AG09309 (cell line): ENCODE data around the gene BRD1.

ENCODE experiments used
- DNase-seq: peaks from one replicate; pipeline ENCODE4 v3.0.0-alpha.2; 2010; ENCODE audit warnings: low read depth
- H3K4me3 ChIP-seq: 2 replicates; pipeline ENCODE4 v1.5.1; 2011; ENCODE audit warnings: mild to moderate bottlenecking, low read depth, low read length, moderate library complexity; ENCODE audit not compliant: control insufficient read depth
- CTCF ChIP-seq: IDR thresholded peaks from 2 replicates; pipeline ENCODE4 v1.5.1; 2011; ENCODE audit warnings: mild to moderate bottlenecking, low read depth, low read length, inconsistent platforms; ENCODE audit not compliant: insufficient read depth, control insufficient read depth; ENCODE audit errors: missing control alignments

Gene BRD1

GRCh38 chr22:49773531-49773930 lies 54.1 kb downstream of the BRD1 start:
- no peak for TF ChIP-seq CTCF
- no peak for DNase-seq
- H3K4me3 ChIP-seq: no peak overlapping the region

- DNase-seq: no peak
- H3K4me3 ChIP-seq: no peak overlapping the region
- no peak for TF ChIP-seq CTCF
These were observed 55.0 kb downstream of the BRD1 start for GRCh38 chr22:49772692-49773091.

- no peak for TF ChIP-seq CTCF
- DNase-seq: no peak
- no peak overlapping the region for H3K4me3 ChIP-seq
These were observed 56.2 kb downstream of the BRD1 start for GRCh38 chr22:49771266-49772065.

GRCh38 chr22:49770547-49771265 lies 57.0 kb downstream of the BRD1 start:
- no peak for DNase-seq
- H3K4me3 ChIP-seq: no peak overlapping the region
- TF ChIP-seq CTCF: no peak

GRCh38 chr22:49769691-49770546 lies 57.8 kb downstream of the BRD1 start:
- TF ChIP-seq CTCF: no peak
- DNase-seq: no peak
- H3K4me3 ChIP-seq: no peak overlapping the region

- no peak for DNase-seq
- no peak overlapping the region for H3K4me3 ChIP-seq
- TF ChIP-seq CTCF: no peak
These were observed 58.6 kb downstream of the BRD1 start for GRCh38 chr22:49768951-49769690.
